B cell (primary cell): Measurements from ENCODE around the gene AGBL4. TPM values are rescaled to one million over a fixed set of nuclear protein-coding genes. Genes with fewer than 3 reads are reported as not detected.

Source experiments
- ATAC-seq: fragments of 200-7000 bp; cut with Tn5 transposase; one replicate; pipeline ENCODE4 v1.10.0; 2021; ENCODE audit warnings: low read depth, mild to moderate bottlenecking, moderate number of reproducible peaks, moderate library complexity
- CTCF ChIA-PET: fragments of 350-600 bp; sonication (Branson Sonifier 250); formaldehyde crosslinking; loops from one replicate; lab custom pipeline; 2021; ENCODE audit warnings: antibody characterized with exemption, inconsistent platforms; lab: Charles Lee
- POLR2A ChIA-PET: fragments of 350-600 bp; sonication (Branson Sonifier 250); formaldehyde crosslinking; loops from one replicate; lab custom pipeline; 2021; ENCODE audit warnings: antibody characterized with exemption; lab: Charles Lee
- DNase-seq: peaks from one replicate; pipeline ENCODE4 v3.0.0; 2013
- H2AFZ ChIP-seq: 2 replicates; pipeline ENCODE4 v1.6.1; 2012; ENCODE audit warnings: mild to moderate bottlenecking, low read depth, low read length; ENCODE audit not compliant: insufficient read depth, poor library complexity, severe bottlenecking
- H3K27ac ChIP-seq, 2 donors: 1 replicate in 1 of 2; 2 replicates in 1 of 2; pipeline ENCODE4 v1.5.1; 2012 to 2013; ENCODE audit warnings: low read length in 2 of 2, mild to moderate bottlenecking in 2 of 2, moderate library complexity in 1 of 2
- H3K27me3 ChIP-seq, 4 experiments: fragments of 200-600 bp in 1 of 4; sonication (generic) in 1 of 4; replicated peaks in 1 of 4; 1 replicate in 2 of 4; 2 replicates in 2 of 4; pipeline versions ENCODE4 v1.6.1 to v1.7.0; 2013 to 2016; ENCODE audit warnings: low read length in 3 of 4, mild to moderate bottlenecking in 2 of 4, mixed read lengths in 1 of 4, moderate library complexity in 1 of 4; ENCODE audit not compliant: insufficient read depth in 4 of 4, control insufficient read depth in 3 of 4; ENCODE audit errors: control extremely low read depth in 1 of 4
- H3K36me3 ChIP-seq, 2 experiments: replicated peaks in 1 of 2; 1 replicate in 1 of 2; 2 replicates in 1 of 2; pipeline versions ENCODE4 v1.6.1 to v1.7.1; 2013; ENCODE audit warnings: low read length in 1 of 2; ENCODE audit not compliant: insufficient read depth in 2 of 2, control insufficient read depth in 1 of 2; ENCODE audit errors: control extremely low read depth in 1 of 2, extremely low read depth in 1 of 2
- H3K4me1 ChIP-seq, 2 donors: fragments of 200-600 bp in 1 of 2; sonication (generic) in 1 of 2; 1 replicate in 1 of 2; 2 replicates in 1 of 2; pipeline versions ENCODE4 v1.5.1 to v1.6.1; 2013 to 2017; ENCODE audit warnings: low read length in 2 of 2; ENCODE audit not compliant: control insufficient read depth in 2 of 2, insufficient read depth in 2 of 2
- H3K4me2 ChIP-seq: replicated peaks from 2 replicates; pipeline ENCODE3; 2012; ENCODE audit warnings: mild to moderate bottlenecking, low read depth, low read length; ENCODE audit not compliant: poor library complexity, severe bottlenecking
- H3K4me3 ChIP-seq, 5 experiments: fragments of 200-600 bp in 1 of 5; sonication (generic) in 1 of 5; 1 replicate in 3 of 5; 2 replicates in 2 of 5; pipeline versions ENCODE4 v1.5.1 to v1.7.0; 2011 to 2016; ENCODE audit warnings: low read length in 4 of 5, mild to moderate bottlenecking in 4 of 5, low read depth in 2 of 5, control low read depth in 1 of 5, moderate library complexity in 1 of 5; ENCODE audit not compliant: insufficient read depth in 1 of 5; ENCODE audit errors: control extremely low read depth in 1 of 5, extremely low read depth in 1 of 5
- H3K79me2 ChIP-seq: fragments of 200-600 bp; sonication (generic); one replicate; pipeline ENCODE4 v1.6.0; 2016; ENCODE audit warnings: low read length; ENCODE audit not compliant: control insufficient read depth, insufficient read depth
- H3K9ac ChIP-seq: fragments of 200-600 bp; sonication (generic); 2 replicates; pipeline ENCODE4 v1.6.1; 2017; ENCODE audit warnings: mild to moderate bottlenecking, low read length, moderate library complexity
- H3K9me3 ChIP-seq, 3 donors: one replicate each; pipeline versions ENCODE4 v1.6.1 to v1.7.1; 2013; ENCODE audit warnings: low read length in 2 of 3; ENCODE audit not compliant: control insufficient read depth in 2 of 3, insufficient read depth in 1 of 3; ENCODE audit errors: control extremely low read depth in 1 of 3
- H4K20me1 ChIP-seq: 2 replicates; pipeline ENCODE4 v1.6.0; 2012; ENCODE audit warnings: mild to moderate bottlenecking, low read length; ENCODE audit not compliant: insufficient read depth, control insufficient read depth, poor library complexity, severe bottlenecking
- H3K27ac Mint-ChIP-seq: one replicate; pipeline ENCODE4 v1.8.0; 2021; ENCODE audit warnings: mixed read lengths
- H3K27me3 Mint-ChIP-seq: one replicate; pipeline ENCODE4 v1.8.0; 2021; ENCODE audit warnings: mixed read lengths
- H3K4me1 Mint-ChIP-seq: one replicate; pipeline ENCODE4 v1.8.0; 2021; ENCODE audit warnings: mixed read lengths
- H3K4me3 Mint-ChIP-seq: one replicate; pipeline ENCODE4 v1.8.0; 2021; ENCODE audit warnings: mixed read lengths
- H3K9me3 Mint-ChIP-seq: one replicate; pipeline ENCODE4 v1.8.0; 2022; ENCODE audit warnings: mixed read lengths; ENCODE audit not compliant: insufficient read depth
- EZH2 ChIP-seq: IDR thresholded peaks from 2 replicates; pipeline ENCODE4 v1.6.1; 2012; ENCODE audit warnings: borderline replicate concordance, low read depth, mild to moderate bottlenecking, moderate library complexity, low read length; ENCODE audit not compliant: insufficient read depth, poor library complexity, severe bottlenecking
- WGBS: methylation state at CpG from one replicate; pipeline ENCODE4 v1.1.5; 2013; ENCODE audit warnings: missing lambda C conversion rate; ENCODE audit not compliant: insufficient coverage; 5-methylcytosine and 5-hydroxymethylcytosine counted together
- intact Hi-C: fragments of 100-400 bp; cut with micrococcal nuclease; formaldehyde crosslinking; loops from one replicate; pipeline ENCODE4 v1.10.0; 2022
- polyA plus RNA-seq: library from polyadenylated mRNA; depleted of rRNA; stranded (reverse); fragments of >200 nt; gene quantifications from 2 replicates; pipeline ENCODE4 v1.2.3, GENCODE V29; 2012
- total RNA-seq, 2 donors: library from RNA; stranded (reverse); fragments of 120-200 nt in 1 of 2; gene quantifications; 1 replicate in 1 of 2; 2 replicates in 1 of 2; pipeline versions ENCODE4 v1.2.3 to v1.2.4, GENCODE V29; 2013 to 2022
- TF ChIP-seq, protein P1 (sequence below): fragments of 200-600 bp; IDR thresholded peaks from one replicate; pipeline ENCODE4 v1.8.0; 2022; ENCODE audit warnings: antibody characterized with exemption, mild to moderate bottlenecking

The AGBL4 gene
- total and polyA plus RNA-seq, 2 donors (not counting 1 experiment from before 2014, with no cell fraction given) = 0.07 to 0.12 TPM

DNA sequence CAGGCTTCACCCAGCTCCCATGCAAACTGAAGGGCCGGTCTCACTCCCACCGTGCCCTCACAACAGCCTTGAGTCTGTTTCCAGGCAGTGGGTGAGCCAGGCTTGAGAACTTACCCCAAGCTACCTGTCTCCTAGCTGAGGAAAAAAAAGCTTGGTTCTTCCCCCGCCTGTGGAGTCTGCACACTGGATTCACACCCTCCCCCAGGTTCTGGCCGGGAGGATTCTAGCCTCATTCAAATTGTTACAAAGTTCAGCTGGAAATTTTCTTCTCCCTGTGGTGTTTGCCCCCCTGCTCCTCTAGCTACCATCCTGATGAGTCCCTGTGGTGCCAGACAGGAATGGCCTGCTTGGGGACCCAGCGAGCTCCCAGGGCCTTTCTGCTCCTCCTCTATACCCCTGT lies 471.7 kb downstream of the AGBL4 start:
- 83% methylated on average over 4 of the region's 5 CpGs for WGBS
- CTCF ChIA-PET = no interaction called here

DNA sequence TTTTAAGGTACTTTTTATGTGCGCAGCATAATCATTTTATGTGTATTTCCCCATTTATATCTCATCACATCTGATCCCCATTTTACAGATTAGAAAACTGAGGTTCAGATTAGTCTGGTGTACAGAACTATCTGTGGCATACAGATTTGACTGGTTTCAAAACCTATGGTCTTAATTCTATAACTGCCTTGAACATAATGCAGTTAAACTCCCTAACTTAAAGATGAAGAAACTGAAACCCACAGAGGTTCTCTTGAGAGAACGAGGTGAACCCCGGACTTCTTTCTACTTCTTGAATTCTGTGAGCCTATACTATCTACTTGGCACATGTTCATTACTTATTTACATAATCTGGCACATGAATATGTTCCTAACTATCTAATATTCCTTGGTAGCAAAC lies 479.1 kb downstream of the AGBL4 start:
- POLR2A ChIA-PET = no interaction called here
- H3K4me1 Mint-ChIP-seq = no peaks in the 10 kb centered on the region
- Histone ChIP-seq H3K4me2 (no peak overlapping the region), H3K4me3 (no peak overlapping the region), H3K27ac (no peak overlapping the region), H3K9ac (no peak overlapping the region), H3K4me1 (no peaks in the 10 kb centered on the region), H4K20me1 (no peaks in the 10 kb centered on the region), H3K27me3 (no peaks in the 10 kb centered on the region), H3K36me3 (no peaks in the 10 kb centered on the region), H3K9me3 (peaks cover 0 to 7% (median 0%) of the 10 kb centered on the region in 3 donors), H2AFZ (no peak overlapping the region), H3K79me2 (no peaks in the 10 kb centered on the region)
- DNase-seq (no peak), ATAC-seq (no peak)
- no peaks in the 10 kb centered on the region for H3K27me3 Mint-ChIP-seq
- CTCF ChIA-PET = no interaction called here
- no peak for TF ChIP-seq EZH2
- TF ChIP-seq, protein P1, sequence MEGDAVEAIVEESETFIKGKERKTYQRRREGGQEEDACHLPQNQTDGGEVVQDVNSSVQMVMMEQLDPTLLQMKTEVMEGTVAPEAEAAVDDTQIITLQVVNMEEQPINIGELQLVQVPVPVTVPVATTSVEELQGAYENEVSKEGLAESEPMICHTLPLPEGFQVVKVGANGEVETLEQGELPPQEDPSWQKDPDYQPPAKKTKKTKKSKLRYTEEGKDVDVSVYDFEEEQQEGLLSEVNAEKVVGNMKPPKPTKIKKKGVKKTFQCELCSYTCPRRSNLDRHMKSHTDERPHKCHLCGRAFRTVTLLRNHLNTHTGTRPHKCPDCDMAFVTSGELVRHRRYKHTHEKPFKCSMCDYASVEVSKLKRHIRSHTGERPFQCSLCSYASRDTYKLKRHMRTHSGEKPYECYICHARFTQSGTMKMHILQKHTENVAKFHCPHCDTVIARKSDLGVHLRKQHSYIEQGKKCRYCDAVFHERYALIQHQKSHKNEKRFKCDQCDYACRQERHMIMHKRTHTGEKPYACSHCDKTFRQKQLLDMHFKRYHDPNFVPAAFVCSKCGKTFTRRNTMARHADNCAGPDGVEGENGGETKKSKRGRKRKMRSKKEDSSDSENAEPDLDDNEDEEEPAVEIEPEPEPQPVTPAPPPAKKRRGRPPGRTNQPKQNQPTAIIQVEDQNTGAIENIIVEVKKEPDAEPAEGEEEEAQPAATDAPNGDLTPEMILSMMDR = no peak
- H3K4me3 Mint-ChIP-seq = no peak overlapping the region
- 63% methylated on average over 2 of the region's 3 CpGs for WGBS
- peaks cover 4% of the 10 kb centered on the region for H3K9me3 Mint-ChIP-seq
- no peak overlapping the region for H3K27ac Mint-ChIP-seq
- intact Hi-C loops = no loop called here

More for the DNA sequence above, 471.7 kb downstream of the AGBL4 start:
- Mint-ChIP-seq H3K27ac (no peak overlapping the region), H3K4me1 (no peaks in the 10 kb centered on the region), H3K27me3 (no peaks in the 10 kb centered on the region), H3K9me3 (peaks cover 3% of the 10 kb centered on the region), H3K4me3 (no peak overlapping the region)
- no peak overlapping the region for H3K4me3 ChIP-seq
- no peak for TF ChIP-seq EZH2
- TF ChIP-seq, protein P1 = no peak
- no peaks in the 10 kb centered on the region for H3K4me1 ChIP-seq
- DNase-seq (no peak), ATAC-seq (no peak)
- no peaks in the 10 kb centered on the region for H3K79me2 ChIP-seq
- H3K27ac ChIP-seq = no peak overlapping the region
- no peaks in the 10 kb centered on the region for H3K36me3 ChIP-seq
- H3K9ac ChIP-seq = no peak overlapping the region
- peaks cover 0 to 16% (median 1%) of the 10 kb centered on the region in 3 donors for H3K9me3 ChIP-seq
- no peak overlapping the region for H3K4me2 ChIP-seq
- H2AFZ ChIP-seq = no peak overlapping the region
- intact Hi-C loops = no loop called here
- no peaks in the 10 kb centered on the region for H3K27me3 ChIP-seq
- POLR2A ChIA-PET = no interaction called here
- no peaks in the 10 kb centered on the region for H4K20me1 ChIP-seq
